Stomach (tissue), 4 donors: ENCODE results near the gene STMN3.

Source experiments
- EP300 ChIP-seq: sonication (generic); formaldehyde crosslinking; IDR thresholded peaks from one replicate; pipeline ENCODE4 v1.6.1; 2017; ENCODE audit warnings: antibody characterized with exemption
- POLR2A ChIP-seq, 4 donors: fragments of 450-650 bp; IDR thresholded peaks; one replicate each; pipeline ENCODE4 v1.6.1; 2016; ENCODE audit warnings: antibody characterized with exemption in 4 of 4, control low read depth in 2 of 4, mild to moderate bottlenecking in 1 of 4, moderate library complexity in 1 of 4
- POLR2AphosphoS5 ChIP-seq, 3 donors: sonication (generic); formaldehyde crosslinking; IDR thresholded peaks; one replicate each; pipeline ENCODE4 v1.6.1; 2016; ENCODE audit warnings: antibody characterized with exemption in 3 of 3
- TF ChIP-seq, protein P1 (sequence below), 7 experiments: fragments of 450-650 bp in 4 of 7; fragments of 200-600 bp in 3 of 7; sonication (generic) in 3 of 7; IDR thresholded peaks; one replicate each; pipeline ENCODE4 v1.5.1; 2016 to 2019; ENCODE audit warnings: antibody characterized with exemption in 7 of 7, control low read depth in 2 of 7, mild to moderate bottlenecking in 1 of 7

DNA sequence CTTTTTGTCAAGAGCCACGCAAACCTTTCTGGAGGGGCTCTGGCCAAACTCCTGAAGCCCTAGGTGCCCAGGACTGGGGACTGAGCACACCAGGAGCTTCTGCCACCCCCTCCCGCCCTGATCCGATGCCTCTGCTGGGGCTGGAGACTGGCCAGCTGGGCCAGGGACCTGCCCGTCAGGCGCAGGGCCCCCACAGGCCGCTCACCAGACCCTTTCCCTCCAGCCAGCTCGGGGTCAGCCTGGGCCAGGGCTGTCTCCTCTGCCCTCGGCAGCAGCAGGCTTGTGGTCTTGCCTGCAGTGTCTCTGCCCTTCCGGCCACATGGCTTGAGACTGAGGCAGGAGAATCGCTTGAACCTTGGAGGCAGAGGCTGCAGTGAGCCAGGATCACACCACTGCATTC is 19.4 kb upstream of the STMN3 start:
- TF ChIP-seq POLR2A (IDR thresholded peaks at IDR 0.05), result no peak
- TF ChIP-seq, protein P1, sequence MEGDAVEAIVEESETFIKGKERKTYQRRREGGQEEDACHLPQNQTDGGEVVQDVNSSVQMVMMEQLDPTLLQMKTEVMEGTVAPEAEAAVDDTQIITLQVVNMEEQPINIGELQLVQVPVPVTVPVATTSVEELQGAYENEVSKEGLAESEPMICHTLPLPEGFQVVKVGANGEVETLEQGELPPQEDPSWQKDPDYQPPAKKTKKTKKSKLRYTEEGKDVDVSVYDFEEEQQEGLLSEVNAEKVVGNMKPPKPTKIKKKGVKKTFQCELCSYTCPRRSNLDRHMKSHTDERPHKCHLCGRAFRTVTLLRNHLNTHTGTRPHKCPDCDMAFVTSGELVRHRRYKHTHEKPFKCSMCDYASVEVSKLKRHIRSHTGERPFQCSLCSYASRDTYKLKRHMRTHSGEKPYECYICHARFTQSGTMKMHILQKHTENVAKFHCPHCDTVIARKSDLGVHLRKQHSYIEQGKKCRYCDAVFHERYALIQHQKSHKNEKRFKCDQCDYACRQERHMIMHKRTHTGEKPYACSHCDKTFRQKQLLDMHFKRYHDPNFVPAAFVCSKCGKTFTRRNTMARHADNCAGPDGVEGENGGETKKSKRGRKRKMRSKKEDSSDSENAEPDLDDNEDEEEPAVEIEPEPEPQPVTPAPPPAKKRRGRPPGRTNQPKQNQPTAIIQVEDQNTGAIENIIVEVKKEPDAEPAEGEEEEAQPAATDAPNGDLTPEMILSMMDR (IDR thresholded peaks at IDR 0.05), result no peak
- no peak for TF ChIP-seq EP300
- no peak for TF ChIP-seq POLR2AphosphoS5 (IDR thresholded peaks at IDR 0.05)
